Liver (tissue), 3 donors: ENCODE measurements around the gene EPHB2.

Experiments
- GABPA ChIP-seq, 2 donors: IDR thresholded peaks in 1 of 2; conservative IDR thresholded peaks in 1 of 2; 2 replicates each; pipeline ENCODE4 v1.6.1; 2016; ENCODE audit warnings: antibody characterized with exemption in 2 of 2, mild to moderate bottlenecking in 1 of 2, moderate library complexity in 1 of 2
- JUND ChIP-seq, 2 donors: IDR thresholded peaks; 2 replicates each; pipeline ENCODE4 v1.6.1; 2016; ENCODE audit warnings: antibody characterized with exemption in 2 of 2
- RAD21 ChIP-seq, 2 donors: IDR thresholded peaks; 2 replicates each; pipeline ENCODE4 v1.6.1; 2016; ENCODE audit warnings: antibody characterized with exemption in 2 of 2, mild to moderate bottlenecking in 2 of 2
- TAF1 ChIP-seq: conservative IDR thresholded peaks from 2 replicates; pipeline ENCODE4 v1.6.1; 2016; ENCODE audit warnings: antibody characterized with exemption, mild to moderate bottlenecking
- TF ChIP-seq, protein P1 (sequence below): fragments of 150-350 bp; IDR thresholded peaks from 2 replicates; pipeline ENCODE4 v1.5.1; 2017; ENCODE audit warnings: improper control_type of control experiment, low read depth, low read length; ENCODE audit not compliant: missing input control
- TF ChIP-seq, protein P2 (sequence below): IDR thresholded peaks from 2 replicates; pipeline ENCODE4 v1.6.1; 2016; ENCODE audit warnings: antibody characterized with exemption
- TF ChIP-seq, protein P3 (sequence below): IDR thresholded peaks from 2 replicates; pipeline ENCODE4 v1.6.1; 2016; ENCODE audit warnings: antibody characterized with exemption, mild to moderate bottlenecking
- TF ChIP-seq, protein P4 (sequence below): IDR thresholded peaks from 2 replicates; pipeline ENCODE4 v1.6.1; 2016; ENCODE audit warnings: antibody characterized with exemption
- donor health status: healthy.
- donor health status: healthy.

DNA sequence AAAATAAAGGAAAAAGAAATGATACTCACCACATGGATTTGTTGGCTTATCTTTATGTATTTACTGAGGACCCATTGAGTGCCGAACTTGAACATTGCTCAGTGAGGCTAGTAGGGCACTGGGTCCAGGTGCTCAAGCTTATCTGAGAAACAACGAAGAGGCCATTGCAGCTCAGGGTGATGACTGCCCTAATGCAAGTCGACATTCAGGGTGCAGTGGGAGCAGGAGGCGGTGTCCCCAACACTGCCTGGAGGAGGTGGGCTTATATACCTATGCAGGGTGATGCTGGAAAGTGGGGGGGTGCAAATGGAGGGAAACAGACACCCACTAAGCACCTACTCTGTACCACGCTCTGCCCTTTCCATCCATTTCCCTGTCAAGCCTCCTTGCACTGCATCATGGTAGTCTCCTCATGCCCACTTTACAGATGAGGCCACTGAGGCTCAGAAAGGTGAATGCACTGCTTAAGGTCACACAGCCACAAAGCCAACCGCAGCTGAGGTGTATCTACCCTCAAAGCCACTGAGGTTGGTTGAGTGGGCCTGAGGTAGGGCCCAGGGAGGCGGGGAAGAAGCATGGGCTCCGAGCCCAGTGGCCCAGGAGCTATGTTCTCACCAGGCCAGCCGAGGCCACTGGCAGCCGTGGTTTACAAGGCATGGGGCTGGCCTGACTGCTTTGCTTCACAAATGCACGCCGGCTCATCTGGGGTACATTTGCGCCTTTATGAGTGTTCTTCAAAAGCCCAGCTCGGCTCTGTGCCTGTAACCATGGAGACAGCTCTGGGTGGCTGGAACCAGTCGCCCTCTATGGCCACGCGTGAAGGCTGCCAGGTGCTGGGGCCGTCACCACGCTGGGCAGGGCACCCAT is 103.8 kb downstream of the EPHB2 start:
- TF ChIP-seq, protein P1, sequence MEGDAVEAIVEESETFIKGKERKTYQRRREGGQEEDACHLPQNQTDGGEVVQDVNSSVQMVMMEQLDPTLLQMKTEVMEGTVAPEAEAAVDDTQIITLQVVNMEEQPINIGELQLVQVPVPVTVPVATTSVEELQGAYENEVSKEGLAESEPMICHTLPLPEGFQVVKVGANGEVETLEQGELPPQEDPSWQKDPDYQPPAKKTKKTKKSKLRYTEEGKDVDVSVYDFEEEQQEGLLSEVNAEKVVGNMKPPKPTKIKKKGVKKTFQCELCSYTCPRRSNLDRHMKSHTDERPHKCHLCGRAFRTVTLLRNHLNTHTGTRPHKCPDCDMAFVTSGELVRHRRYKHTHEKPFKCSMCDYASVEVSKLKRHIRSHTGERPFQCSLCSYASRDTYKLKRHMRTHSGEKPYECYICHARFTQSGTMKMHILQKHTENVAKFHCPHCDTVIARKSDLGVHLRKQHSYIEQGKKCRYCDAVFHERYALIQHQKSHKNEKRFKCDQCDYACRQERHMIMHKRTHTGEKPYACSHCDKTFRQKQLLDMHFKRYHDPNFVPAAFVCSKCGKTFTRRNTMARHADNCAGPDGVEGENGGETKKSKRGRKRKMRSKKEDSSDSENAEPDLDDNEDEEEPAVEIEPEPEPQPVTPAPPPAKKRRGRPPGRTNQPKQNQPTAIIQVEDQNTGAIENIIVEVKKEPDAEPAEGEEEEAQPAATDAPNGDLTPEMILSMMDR = no peak
- TF ChIP-seq JUND (IDR thresholded peaks at IDR 0.05) = no peak
- TF ChIP-seq RAD21 (IDR thresholded peaks at IDR 0.05) = no peak
- TF ChIP-seq, protein P2, sequence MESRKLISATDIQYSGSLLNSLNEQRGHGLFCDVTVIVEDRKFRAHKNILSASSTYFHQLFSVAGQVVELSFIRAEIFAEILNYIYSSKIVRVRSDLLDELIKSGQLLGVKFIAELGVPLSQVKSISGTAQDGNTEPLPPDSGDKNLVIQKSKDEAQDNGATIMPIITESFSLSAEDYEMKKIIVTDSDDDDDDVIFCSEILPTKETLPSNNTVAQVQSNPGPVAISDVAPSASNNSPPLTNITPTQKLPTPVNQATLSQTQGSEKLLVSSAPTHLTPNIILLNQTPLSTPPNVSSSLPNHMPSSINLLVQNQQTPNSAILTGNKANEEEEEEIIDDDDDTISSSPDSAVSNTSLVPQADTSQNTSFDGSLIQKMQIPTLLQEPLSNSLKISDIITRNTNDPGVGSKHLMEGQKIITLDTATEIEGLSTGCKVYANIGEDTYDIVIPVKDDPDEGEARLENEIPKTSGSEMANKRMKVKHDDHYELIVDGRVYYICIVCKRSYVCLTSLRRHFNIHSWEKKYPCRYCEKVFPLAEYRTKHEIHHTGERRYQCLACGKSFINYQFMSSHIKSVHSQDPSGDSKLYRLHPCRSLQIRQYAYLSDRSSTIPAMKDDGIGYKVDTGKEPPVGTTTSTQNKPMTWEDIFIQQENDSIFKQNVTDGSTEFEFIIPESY = no peak
- TF ChIP-seq, protein P3, sequence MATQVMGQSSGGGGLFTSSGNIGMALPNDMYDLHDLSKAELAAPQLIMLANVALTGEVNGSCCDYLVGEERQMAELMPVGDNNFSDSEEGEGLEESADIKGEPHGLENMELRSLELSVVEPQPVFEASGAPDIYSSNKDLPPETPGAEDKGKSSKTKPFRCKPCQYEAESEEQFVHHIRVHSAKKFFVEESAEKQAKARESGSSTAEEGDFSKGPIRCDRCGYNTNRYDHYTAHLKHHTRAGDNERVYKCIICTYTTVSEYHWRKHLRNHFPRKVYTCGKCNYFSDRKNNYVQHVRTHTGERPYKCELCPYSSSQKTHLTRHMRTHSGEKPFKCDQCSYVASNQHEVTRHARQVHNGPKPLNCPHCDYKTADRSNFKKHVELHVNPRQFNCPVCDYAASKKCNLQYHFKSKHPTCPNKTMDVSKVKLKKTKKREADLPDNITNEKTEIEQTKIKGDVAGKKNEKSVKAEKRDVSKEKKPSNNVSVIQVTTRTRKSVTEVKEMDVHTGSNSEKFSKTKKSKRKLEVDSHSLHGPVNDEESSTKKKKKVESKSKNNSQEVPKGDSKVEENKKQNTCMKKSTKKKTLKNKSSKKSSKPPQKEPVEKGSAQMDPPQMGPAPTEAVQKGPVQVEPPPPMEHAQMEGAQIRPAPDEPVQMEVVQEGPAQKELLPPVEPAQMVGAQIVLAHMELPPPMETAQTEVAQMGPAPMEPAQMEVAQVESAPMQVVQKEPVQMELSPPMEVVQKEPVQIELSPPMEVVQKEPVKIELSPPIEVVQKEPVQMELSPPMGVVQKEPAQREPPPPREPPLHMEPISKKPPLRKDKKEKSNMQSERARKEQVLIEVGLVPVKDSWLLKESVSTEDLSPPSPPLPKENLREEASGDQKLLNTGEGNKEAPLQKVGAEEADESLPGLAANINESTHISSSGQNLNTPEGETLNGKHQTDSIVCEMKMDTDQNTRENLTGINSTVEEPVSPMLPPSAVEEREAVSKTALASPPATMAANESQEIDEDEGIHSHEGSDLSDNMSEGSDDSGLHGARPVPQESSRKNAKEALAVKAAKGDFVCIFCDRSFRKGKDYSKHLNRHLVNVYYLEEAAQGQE = no peak
- no peak for TF ChIP-seq GABPA (IDR thresholded peaks at IDR 0.05 in 1 of 2, conservative IDR thresholded peaks at IDR 0.05 in 1 of 2)
- TF ChIP-seq, protein P4, sequence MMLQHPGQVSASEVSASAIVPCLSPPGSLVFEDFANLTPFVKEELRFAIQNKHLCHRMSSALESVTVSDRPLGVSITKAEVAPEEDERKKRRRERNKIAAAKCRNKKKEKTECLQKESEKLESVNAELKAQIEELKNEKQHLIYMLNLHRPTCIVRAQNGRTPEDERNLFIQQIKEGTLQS = no peak
- TF ChIP-seq TAF1 = no peak
